Cerebellar nuclear complex (tissue), 1 donor: ENCODE results near the gene PPP1R14C.

Source experiments
- DNase-seq, 2 experiments: peaks; one replicate each; lab custom pipeline; 2025; lab: John Stamatoyannopoulos, UW

PPP1R14C gene

GRCh38 chr6:150296890-150297289 lies 154.0 kb downstream of the PPP1R14C start:
- no peak for DNase-seq

GRCh38 chr6:150297327-150298029 lies 154.6 kb downstream of the PPP1R14C start:
- DNase-seq = no peak

- no peak for DNase-seq
Measured at GRCh38 chr6:150298030-150298380, 155.2 kb downstream of the PPP1R14C start.

- DNase-seq = no peak
Measured at GRCh38 chr6:150298676-150299075, 155.8 kb downstream of the PPP1R14C start.
